CD14-positive monocyte (primary cell): ENCODE data around the gene NOB1. TPM values are rescaled to one million over a fixed set of nuclear protein-coding genes. Genes with fewer than 3 reads are reported as not detected.

ENCODE experiments used
- DNase-seq, 3 donors: peaks; one replicate each; pipeline ENCODE4 v3.0.0-alpha.2; 2011 to 2022
- H2AFZ ChIP-seq: 2 replicates; pipeline ENCODE4 v1.6.0; 2012; ENCODE audit warnings: mild to moderate bottlenecking, low read depth, low read length, inconsistent platforms; ENCODE audit not compliant: insufficient read depth, poor library complexity, severe bottlenecking
- H3K27ac ChIP-seq, 2 donors: 1 replicate in 1 of 2; 2 replicates in 1 of 2; pipeline ENCODE4 v1.5.1; 2012 to 2013; ENCODE audit warnings: low read length in 2 of 2, control low read depth in 1 of 2, inconsistent platforms in 1 of 2, low read depth in 1 of 2, mild to moderate bottlenecking in 1 of 2
- H3K27me3 ChIP-seq, 2 donors: one replicate each; pipeline versions ENCODE4 v1.6.0 to v1.6.1; 2011 to 2013; ENCODE audit warnings: low read length in 2 of 2; ENCODE audit not compliant: control insufficient read depth in 2 of 2, insufficient read depth in 2 of 2
- H3K36me3 ChIP-seq, 2 donors: replicated peaks in 1 of 2; 1 replicate in 1 of 2; 2 replicates in 1 of 2; pipeline versions ENCODE4 v1.5.1 to v1.6.1; 2012 to 2013; ENCODE audit warnings: low read length in 2 of 2, control low read depth in 1 of 2, inconsistent platforms in 1 of 2, mild to moderate bottlenecking in 1 of 2; ENCODE audit not compliant: insufficient read depth in 2 of 2, control insufficient read depth in 1 of 2
- H3K4me1 ChIP-seq, 2 donors: 1 replicate in 1 of 2; 2 replicates in 1 of 2; pipeline versions ENCODE4 v1.5.1 to v1.6.1; 2012 to 2013; ENCODE audit warnings: low read length in 2 of 2, control low read depth in 1 of 2, inconsistent platforms in 1 of 2, mild to moderate bottlenecking in 1 of 2, moderate library complexity in 1 of 2; ENCODE audit not compliant: insufficient read depth in 2 of 2, control insufficient read depth in 1 of 2
- H3K4me2 ChIP-seq: replicated peaks from 2 replicates; pipeline ENCODE3; 2012; ENCODE audit warnings: low read length, moderate library complexity, mild to moderate bottlenecking; ENCODE audit not compliant: poor library complexity, severe bottlenecking; ENCODE audit errors: extremely low read depth
- H3K4me3 ChIP-seq, 3 experiments: fragments of 200-600 bp in 1 of 3; sonication (generic) in 1 of 3; replicated peaks in 1 of 3; 1 replicate in 2 of 3; 2 replicates in 1 of 3; pipeline ENCODE4 v1.5.1; 2011 to 2013; ENCODE audit warnings: low read length in 3 of 3, mild to moderate bottlenecking in 3 of 3, control low read depth in 2 of 3, low read depth in 2 of 3, inconsistent platforms in 1 of 3, moderate library complexity in 1 of 3
- H3K79me2 ChIP-seq: 2 replicates; pipeline ENCODE4 v1.6.0; 2012; ENCODE audit warnings: mild to moderate bottlenecking, control low read depth, inconsistent platforms, low read length, moderate library complexity; ENCODE audit not compliant: insufficient read depth
- H3K9ac ChIP-seq: 2 replicates; pipeline ENCODE4 v1.6.0; 2017; ENCODE audit warnings: low read length, mild to moderate bottlenecking; ENCODE audit not compliant: insufficient read depth, poor library complexity, severe bottlenecking
- H3K9me3 ChIP-seq, 2 donors: replicated peaks in 1 of 2; 1 replicate in 1 of 2; 2 replicates in 1 of 2; pipeline versions ENCODE4 v1.5.1 to v1.6.1; 2012 to 2013; ENCODE audit warnings: low read length in 2 of 2, control low read depth in 1 of 2; ENCODE audit not compliant: control insufficient read depth in 1 of 2, insufficient read depth in 1 of 2
- H4K20me1 ChIP-seq: 2 replicates; pipeline ENCODE4 v1.6.0; 2012; ENCODE audit warnings: mild to moderate bottlenecking, low read length, control low read depth, moderate library complexity; ENCODE audit not compliant: insufficient read depth
- H3K27ac Mint-ChIP-seq, 7 donors: one replicate each; pipeline ENCODE4 v1.8.0; 2020; ENCODE audit warnings: mild to moderate bottlenecking in 7 of 7, mixed read lengths in 7 of 7, moderate library complexity in 6 of 7, inconsistent platforms in 2 of 7
- H3K27me3 Mint-ChIP-seq, 3 donors: one replicate each; pipeline ENCODE4 v1.8.0; 2021 to 2022; ENCODE audit warnings: low read depth in 3 of 3, mild to moderate bottlenecking in 3 of 3, mixed read lengths in 3 of 3, moderate library complexity in 3 of 3, inconsistent platforms in 1 of 3
- H3K36me3 Mint-ChIP-seq, 2 donors: one replicate each; pipeline ENCODE4 v1.8.0; 2020; ENCODE audit warnings: mixed read lengths in 2 of 2, inconsistent platforms in 1 of 2, mild to moderate bottlenecking in 1 of 2
- H3K4me1 Mint-ChIP-seq: one replicate; pipeline ENCODE4 v1.8.0; 2020; ENCODE audit warnings: mild to moderate bottlenecking, mixed read lengths
- H3K4me3 Mint-ChIP-seq, 2 donors: one replicate each; pipeline ENCODE4 v1.8.0; 2020; ENCODE audit warnings: mild to moderate bottlenecking in 2 of 2, mixed read lengths in 2 of 2, moderate library complexity in 1 of 2
- H3K9me3 Mint-ChIP-seq, 7 donors: one replicate each; pipeline ENCODE4 v1.8.0; 2020 to 2022; ENCODE audit warnings: mixed read lengths in 7 of 7, mild to moderate bottlenecking in 6 of 7, moderate library complexity in 6 of 7, inconsistent platforms in 2 of 7
- WGBS: methylation state at CpG from one replicate; pipeline ENCODE4 v1.1.5; 2013; ENCODE audit warnings: missing lambda C conversion rate; ENCODE audit not compliant: insufficient coverage; 5-methylcytosine and 5-hydroxymethylcytosine counted together
- intact Hi-C, 2 donors: fragments of 100-400 bp; cut with micrococcal nuclease; formaldehyde crosslinking; loops; one replicate each; pipeline versions ENCODE4 v1.15.0 to v1.15.1; 2023
- polyA plus RNA-seq, 3 donors: library from polyadenylated mRNA; depleted of rRNA in 1 of 3; unstranded in 2 of 3; stranded (reverse) in 1 of 3; fragments of 300-500 nt in 2 of 3; fragments of >200 nt in 1 of 3; fragmentation: Illumina TruSeq in 2 of 3; gene quantifications; 1 replicate in 2 of 3; 2 replicates in 1 of 3; pipeline ENCODE4 v1.2.3, GENCODE V29; 2012 to 2021
- TF ChIP-seq, protein P1 (sequence below): fragments of 200-600 bp; IDR thresholded peaks from one replicate; pipeline ENCODE4 v1.8.0; 2022; ENCODE audit warnings: antibody characterized with exemption, mild to moderate bottlenecking

NOB1 gene
- polyA plus RNA-seq, 3 donors, result 15.7 to 27.5 (median 18.0) TPM

DNA sequence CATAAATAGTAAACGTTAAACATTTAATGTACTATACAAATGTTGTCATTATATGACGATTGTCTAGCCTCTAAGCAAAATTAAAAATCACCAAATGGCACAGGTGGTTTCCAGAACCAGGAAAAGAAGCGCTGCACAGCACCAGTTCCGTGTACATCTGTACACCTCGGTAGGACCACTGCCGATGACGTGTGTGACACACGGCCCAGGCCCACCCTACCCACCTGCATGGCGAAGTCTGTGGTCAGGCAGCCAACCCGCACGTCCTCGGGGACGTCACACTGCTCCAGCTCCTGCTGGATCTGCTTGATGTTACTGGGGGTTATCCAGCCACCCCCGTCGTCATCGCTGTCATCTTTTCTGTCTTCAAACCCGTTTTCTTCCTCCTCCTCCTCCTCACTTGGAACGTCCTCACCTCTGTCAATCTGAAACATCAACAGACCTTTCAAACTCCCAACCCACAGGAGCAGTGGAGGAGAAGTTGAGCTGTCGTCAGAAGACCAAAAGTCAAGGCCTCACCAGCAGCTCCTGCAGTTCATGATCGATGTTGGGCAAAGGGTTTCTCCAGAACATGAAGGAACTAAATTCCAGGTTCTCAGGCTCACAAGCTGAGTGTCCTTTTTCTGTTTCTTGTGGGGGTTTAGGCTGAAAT, 5.9 kb downstream of the NOB1 start:
- H4K20me1 ChIP-seq, result no peaks in the 10 kb centered on the region
- H2AFZ ChIP-seq, result no peak overlapping the region
- peaks cover 19% of the 10 kb centered on the region for H3K79me2 ChIP-seq
- H3K27me3 ChIP-seq, result no peaks in the 10 kb centered on the region
- H3K4me1 Mint-ChIP-seq, result peaks cover 8% of the 10 kb centered on the region
- no peak overlapping the region for H3K27ac ChIP-seq
- no peaks in the 10 kb centered on the region for H3K27me3 Mint-ChIP-seq
- TF ChIP-seq, protein P1, sequence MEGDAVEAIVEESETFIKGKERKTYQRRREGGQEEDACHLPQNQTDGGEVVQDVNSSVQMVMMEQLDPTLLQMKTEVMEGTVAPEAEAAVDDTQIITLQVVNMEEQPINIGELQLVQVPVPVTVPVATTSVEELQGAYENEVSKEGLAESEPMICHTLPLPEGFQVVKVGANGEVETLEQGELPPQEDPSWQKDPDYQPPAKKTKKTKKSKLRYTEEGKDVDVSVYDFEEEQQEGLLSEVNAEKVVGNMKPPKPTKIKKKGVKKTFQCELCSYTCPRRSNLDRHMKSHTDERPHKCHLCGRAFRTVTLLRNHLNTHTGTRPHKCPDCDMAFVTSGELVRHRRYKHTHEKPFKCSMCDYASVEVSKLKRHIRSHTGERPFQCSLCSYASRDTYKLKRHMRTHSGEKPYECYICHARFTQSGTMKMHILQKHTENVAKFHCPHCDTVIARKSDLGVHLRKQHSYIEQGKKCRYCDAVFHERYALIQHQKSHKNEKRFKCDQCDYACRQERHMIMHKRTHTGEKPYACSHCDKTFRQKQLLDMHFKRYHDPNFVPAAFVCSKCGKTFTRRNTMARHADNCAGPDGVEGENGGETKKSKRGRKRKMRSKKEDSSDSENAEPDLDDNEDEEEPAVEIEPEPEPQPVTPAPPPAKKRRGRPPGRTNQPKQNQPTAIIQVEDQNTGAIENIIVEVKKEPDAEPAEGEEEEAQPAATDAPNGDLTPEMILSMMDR, result no peak
- H3K36me3 ChIP-seq, result peaks cover 67 to 85% of the 10 kb centered on the region in 2 donors
- 97% methylated on average over 5 of the region's 20 CpGs for WGBS
- no peak overlapping the region for H3K4me2 ChIP-seq
- H3K4me3 Mint-ChIP-seq, result no peak overlapping the region
- H3K36me3 Mint-ChIP-seq, result peaks cover 70 to 87% of the 10 kb centered on the region in 2 donors
- intact Hi-C loops, result no loop called here
- no peaks in the 10 kb centered on the region for H3K9me3 Mint-ChIP-seq
- H3K9ac ChIP-seq, result no peak overlapping the region
- H3K4me1 ChIP-seq, result peaks cover 4 to 6% of the 10 kb centered on the region in 2 donors
- no peak overlapping the region for H3K4me3 ChIP-seq
- no peak overlapping the region for H3K27ac Mint-ChIP-seq
- DNase-seq, result no peak
- no peaks in the 10 kb centered on the region for H3K9me3 ChIP-seq

DNA sequence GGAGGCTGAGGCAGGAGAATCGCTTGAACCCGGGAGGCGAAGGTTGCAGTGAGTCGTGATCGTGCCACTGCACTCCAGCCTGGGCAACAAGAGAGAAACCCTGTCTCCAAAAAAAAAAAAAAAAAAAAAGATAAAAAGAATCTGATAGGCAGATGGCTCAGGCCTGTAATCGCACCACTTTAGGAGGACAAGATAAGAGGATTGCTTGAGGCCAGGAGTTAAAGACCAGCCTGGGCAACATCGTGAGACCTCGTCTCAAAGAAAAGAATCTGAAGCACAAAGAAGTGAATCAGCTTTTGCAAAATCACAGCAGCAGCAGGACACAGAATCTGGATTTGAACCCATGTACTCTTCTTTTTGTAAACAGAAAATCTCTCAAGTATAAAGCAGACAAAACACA, 7.6 kb downstream of the NOB1 start:
- no peaks in the 10 kb centered on the region for H3K4me1 ChIP-seq
- H3K4me2 ChIP-seq, result no peak overlapping the region
- H3K9ac ChIP-seq, result no peak overlapping the region
- Mint-ChIP-seq H3K27me3 (no peaks in the 10 kb centered on the region), H3K27ac (no peak overlapping the region), H3K36me3 (peaks cover 83 to 97% of the 10 kb centered on the region in 2 donors), H3K9me3 (peaks cover 0 to 3% (median 0%) of the 10 kb centered on the region in 7 donors), H3K4me1 (no peaks in the 10 kb centered on the region), H3K4me3 (no peak overlapping the region)
- H3K4me3 ChIP-seq, result no peak overlapping the region
- 90% methylated on average over 2 of the region's 8 CpGs for WGBS
- TF ChIP-seq, protein P1, result no peak
- intact Hi-C loops, result no loop called here
- no peak overlapping the region for H2AFZ ChIP-seq
- peaks cover 82 to 99% of the 10 kb centered on the region in 2 donors for H3K36me3 ChIP-seq
- DNase-seq, result no peak
- no peak overlapping the region for H3K27ac ChIP-seq
- no peaks in the 10 kb centered on the region for H3K9me3 ChIP-seq
- H3K27me3 ChIP-seq, result no peaks in the 10 kb centered on the region
- H3K79me2 ChIP-seq, result peaks cover 2% of the 10 kb centered on the region
- H4K20me1 ChIP-seq, result no peaks in the 10 kb centered on the region
